Endothelial cell of umbilical vein (primary cell): ENCODE results near the gene ALAD.

Experiments used
- EZH2 ChIP-seq: IDR thresholded peaks from 2 replicates; pipeline ENCODE4 v1.6.1; 2012; ENCODE audit warnings: borderline replicate concordance, low read depth, mild to moderate bottlenecking, moderate library complexity, low read length, inconsistent platforms; ENCODE audit not compliant: severe bottlenecking
- MYC ChIP-seq: IDR thresholded peaks from one replicate; pipeline ENCODE4 v1.6.1; 2011; ENCODE audit warnings: mild to moderate bottlenecking, low read depth, low read length
- POLR2A ChIP-seq: IDR thresholded peaks from 2 replicates; pipeline ENCODE4 v1.6.1; 2012; ENCODE audit warnings: low read depth, mild to moderate bottlenecking, control low read depth, low read length
- POLR2AphosphoS5 ChIP-seq: IDR thresholded peaks from 2 replicates; pipeline ENCODE4 v1.6.1; 2012; ENCODE audit warnings: low read depth, mild to moderate bottlenecking, control low read depth, low read length, moderate library complexity; ENCODE audit not compliant: insufficient read depth
- TF ChIP-seq, protein P1 (sequence below): IDR thresholded peaks from 2 replicates; pipeline ENCODE4 v1.6.1; 2011; ENCODE audit not compliant: insufficient read depth, insufficient read length
- TF ChIP-seq, protein P2 (sequence below), 2 donors: IDR thresholded peaks; 1 replicate in 1 of 2; 2 replicates in 1 of 2; pipeline ENCODE4 v1.5.1; 2011; ENCODE audit warnings: low read length in 2 of 2, mild to moderate bottlenecking in 2 of 2, moderate library complexity in 2 of 2, control low read depth in 1 of 2, inconsistent platforms in 1 of 2, low read depth in 1 of 2; ENCODE audit not compliant: insufficient read depth in 1 of 2; ENCODE audit errors: extremely low read depth in 1 of 2

DNA sequence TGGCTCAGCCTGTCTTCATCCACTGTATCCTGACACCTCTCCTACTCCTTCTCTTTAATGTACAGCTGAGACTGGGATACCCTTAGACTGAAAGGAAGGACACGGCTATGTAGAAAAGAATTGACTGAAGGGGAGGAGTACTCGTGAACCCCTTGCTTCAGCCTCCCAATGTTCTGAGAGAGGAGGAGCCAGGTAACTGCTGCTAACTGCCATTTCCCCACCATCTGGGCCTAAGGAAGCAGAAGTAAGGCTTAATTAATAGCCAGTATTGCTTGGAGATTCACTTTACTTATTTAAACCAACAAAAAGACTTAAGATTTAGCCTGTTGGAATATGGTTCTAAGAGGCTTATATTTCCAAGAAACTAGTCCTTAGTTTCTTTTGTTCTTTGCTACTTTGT lies 43.7 kb upstream of the ALAD start:
- TF ChIP-seq MYC (no peak), POLR2AphosphoS5 (no peak), EZH2 (no peak), POLR2A (no peak)
- TF ChIP-seq, protein P1, sequence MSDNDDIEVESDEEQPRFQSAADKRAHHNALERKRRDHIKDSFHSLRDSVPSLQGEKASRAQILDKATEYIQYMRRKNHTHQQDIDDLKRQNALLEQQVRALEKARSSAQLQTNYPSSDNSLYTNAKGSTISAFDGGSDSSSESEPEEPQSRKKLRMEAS = no peak
- TF ChIP-seq, protein P2, sequence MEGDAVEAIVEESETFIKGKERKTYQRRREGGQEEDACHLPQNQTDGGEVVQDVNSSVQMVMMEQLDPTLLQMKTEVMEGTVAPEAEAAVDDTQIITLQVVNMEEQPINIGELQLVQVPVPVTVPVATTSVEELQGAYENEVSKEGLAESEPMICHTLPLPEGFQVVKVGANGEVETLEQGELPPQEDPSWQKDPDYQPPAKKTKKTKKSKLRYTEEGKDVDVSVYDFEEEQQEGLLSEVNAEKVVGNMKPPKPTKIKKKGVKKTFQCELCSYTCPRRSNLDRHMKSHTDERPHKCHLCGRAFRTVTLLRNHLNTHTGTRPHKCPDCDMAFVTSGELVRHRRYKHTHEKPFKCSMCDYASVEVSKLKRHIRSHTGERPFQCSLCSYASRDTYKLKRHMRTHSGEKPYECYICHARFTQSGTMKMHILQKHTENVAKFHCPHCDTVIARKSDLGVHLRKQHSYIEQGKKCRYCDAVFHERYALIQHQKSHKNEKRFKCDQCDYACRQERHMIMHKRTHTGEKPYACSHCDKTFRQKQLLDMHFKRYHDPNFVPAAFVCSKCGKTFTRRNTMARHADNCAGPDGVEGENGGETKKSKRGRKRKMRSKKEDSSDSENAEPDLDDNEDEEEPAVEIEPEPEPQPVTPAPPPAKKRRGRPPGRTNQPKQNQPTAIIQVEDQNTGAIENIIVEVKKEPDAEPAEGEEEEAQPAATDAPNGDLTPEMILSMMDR (IDR thresholded peaks at IDR 0.05; ENCODE audit: extremely low read depth in 1 of 2, insufficient read depth in 1 of 2, low read depth in 1 of 2, low read length in 2 of 2) = no peak
